Measurements from ENCODE around the gene ADRM1.

The ADRM1 gene

DNA sequence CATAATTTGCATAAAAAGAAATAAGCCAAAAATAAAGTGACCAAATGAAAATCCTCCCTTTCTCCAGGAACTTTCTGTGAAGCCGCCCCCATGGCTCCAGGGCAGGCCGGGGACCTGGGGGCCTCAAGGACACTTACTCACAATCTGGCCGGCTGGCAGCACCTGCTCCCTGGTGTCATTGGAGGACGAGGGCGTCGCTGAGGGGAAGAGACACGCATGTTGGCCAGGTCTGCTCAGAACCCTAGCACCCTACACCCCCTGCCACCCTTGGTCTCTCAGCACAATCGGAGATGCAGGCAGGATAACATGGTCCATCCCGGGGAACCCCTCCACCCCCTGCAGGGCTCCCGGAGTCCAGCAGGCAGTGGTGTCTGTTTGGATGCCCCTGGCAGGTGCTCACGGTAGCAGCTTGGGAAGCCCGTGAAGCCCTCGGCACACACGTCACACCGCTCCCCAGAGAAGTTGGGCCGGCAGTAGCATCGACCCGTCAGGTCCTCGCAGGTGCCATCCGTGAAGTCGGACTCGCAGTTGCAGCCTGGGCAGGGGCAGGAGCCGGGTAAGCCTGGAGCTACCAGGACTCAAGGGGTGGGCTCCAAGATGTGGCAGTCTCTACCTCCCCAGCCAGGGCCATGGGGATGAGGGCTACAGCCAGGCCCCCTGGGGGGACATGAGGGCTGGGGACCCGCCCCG is 43.0 kb downstream of the ADRM1 start:
- no peak for DNase-seq

DNA sequence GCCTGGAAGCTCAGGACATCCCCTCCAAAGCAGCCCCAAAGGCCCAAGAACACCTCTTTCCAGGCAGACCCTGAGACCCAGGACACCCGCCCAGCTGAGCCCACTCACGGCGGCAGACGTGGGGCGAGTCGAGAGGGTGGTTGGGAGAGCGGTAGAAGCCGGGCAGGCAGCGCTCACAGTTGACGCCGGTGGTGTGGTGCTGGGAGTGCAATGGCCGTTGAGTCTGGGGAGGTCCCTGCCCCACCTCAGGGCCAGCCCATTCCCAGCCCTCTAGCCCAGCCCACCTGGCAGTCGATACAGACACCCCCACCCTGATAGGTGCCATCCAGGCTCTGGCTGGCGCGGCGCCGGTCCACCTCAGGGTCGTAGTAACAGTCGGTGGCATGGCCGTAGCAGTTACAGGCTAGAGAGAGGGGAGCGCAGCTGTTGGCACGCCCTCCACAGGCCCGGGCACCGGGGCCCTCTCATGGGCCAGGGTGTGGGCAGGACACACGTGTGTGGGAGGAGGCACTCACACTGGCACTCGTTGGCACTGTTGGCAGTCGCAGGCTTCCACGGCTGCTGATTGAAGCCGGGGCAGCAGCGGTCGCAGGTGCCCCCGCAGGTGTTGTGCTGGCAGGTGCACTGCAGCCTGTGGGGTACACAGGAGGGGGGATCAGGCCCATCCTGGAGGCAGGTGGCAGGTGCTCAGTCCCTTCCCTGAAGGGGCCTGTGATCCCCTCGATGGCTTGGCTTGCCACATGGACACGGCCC is 43.8 kb downstream of the ADRM1 start:
- DNase-seq = no peak

DNA sequence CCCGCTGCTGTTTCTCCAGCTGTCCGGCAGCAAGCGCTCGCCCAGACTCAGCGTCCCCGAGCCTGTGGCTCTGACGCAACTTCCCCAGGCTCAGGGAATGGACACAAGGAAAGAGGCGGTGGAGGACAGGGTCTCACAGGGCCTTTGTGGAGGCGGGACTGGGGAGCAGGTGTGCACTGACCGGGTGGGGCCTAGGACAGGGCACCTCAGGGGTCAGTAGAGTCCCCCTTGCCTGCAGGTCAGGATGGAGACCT is 44.3 kb downstream of the ADRM1 start:
- DNase-seq = no peak

DNA sequence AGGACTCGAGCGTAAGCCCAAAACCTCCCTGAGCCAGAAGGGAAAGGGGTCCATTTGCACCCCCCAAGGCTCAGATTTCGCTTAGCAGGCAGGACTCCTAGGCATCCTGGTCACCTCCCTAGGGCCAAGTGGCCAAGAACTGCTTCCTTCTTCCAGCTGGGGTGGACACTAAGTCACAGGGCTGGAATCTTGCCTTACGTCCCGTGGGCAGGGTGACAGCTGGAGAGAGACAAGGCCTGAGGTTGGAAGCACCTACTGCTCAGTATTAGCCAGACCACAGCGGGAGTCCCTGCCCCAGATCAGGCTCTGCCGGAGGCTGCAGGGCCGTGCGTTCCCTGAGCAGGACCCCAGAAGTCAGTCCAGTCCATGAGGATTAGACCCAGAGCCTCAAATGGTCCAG is 44.6 kb downstream of the ADRM1 start:
- DNase-seq = no peak

DNA sequence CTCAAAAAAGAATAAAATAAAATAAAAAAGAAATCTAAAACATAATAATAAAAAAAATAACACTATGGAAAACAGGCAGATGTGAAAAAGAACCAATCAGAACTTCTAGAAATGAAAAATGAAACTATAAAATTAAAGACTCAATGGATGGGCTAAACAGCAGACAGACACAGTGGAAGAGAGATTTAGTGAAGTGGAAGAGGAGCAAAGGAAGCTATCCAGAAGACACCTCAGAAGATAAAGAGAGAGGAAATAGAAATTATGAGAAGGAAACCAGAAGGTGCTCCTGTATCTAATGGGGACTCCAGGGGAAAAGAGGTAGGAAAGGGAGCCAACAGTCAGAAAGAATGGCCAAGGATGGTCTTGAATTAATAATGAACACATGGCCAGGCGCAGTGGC is 45.8 kb downstream of the ADRM1 start:
- no peak for DNase-seq

DNA sequence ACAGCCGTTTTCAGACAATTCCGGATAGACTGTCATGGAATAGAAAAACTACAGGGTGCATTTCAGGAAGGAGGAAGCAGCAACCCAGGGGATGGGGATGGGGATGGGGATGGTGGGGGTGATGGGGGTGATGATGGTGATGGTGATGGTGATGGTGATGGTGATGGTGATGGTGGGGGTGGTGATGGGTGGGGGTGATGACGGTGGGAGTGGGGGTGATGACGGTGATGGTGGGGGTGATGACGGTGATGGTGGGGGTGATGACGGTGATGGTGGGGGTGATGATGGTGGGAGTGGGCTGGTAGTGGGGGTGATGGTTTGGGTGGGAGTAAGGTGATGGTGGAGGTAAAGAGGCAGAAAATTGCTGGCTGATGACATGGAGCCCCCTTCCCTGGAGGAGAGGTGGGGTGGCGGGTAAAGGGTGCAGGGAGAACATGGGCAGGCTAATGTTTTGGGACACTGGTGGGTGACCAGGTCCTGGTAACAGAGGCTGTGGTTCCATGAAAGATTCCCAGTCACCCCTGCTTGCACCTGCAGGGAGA is 46.8 kb downstream of the ADRM1 start:
- no peak for DNase-seq

DNA sequence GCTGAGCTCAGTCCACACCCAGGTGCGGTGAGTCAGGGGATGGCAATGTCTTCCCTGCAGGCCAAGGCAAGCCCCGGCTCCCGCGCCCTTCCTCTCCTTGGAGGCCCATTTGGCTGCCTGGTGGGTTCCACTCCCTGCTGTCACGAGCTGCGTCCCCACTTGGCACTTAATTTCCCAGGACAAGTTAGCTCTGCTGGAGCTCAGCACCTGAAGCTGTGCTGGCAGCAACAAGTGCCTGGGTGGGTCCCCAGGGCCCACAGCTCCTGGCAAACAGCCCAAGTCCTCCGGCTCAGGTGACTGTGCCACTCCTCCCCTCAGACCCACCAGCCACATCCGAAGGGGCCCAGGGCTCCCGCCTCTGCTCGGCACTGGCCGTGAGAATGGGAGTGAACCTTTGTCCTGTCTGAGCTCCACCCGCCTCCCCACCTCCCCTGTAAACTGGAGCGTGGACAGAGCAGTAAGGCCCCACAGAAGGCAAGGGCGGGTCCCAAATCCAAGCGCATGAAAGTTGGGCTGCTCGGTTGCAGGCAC is 47.4 kb downstream of the ADRM1 start:
- no peak for DNase-seq

DNA sequence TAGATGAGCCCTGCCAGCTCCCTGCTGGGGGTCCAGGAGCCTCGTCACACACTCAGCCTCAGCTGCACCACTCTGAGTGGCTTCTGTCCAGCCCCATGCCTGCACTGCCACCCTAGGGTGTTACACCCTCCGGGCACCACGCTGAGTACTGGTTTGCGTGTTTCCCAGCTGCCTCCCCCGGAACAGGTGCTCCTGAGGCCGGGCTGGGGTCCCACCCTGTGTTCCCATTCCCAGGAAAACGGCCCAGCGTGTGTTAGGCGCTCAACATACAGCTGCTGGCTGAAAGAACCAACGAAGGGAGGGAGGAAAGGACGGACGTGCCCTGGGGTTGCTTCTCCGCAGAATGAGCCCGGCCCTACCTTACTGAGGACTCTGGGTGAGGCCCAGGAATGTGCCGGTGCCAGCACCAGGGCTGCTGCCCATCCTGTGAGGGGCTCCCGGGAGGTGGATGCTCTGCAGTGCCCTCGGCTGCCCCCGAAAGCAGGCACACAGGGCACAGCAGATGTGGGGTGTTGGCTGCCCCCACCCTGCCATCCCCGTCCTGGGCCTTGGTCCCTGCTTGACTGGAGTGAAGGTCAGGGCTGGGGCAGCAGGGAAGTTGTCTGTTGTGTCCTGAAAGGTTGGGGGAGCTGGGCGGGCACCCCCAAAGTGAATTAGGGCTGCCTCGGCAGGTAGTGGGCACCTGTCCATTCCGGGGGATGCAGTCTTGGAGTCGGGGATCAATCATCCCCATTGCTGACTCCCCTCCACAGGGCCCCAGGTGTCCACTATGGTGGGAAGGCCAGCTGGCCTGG is 48.0 kb downstream of the ADRM1 start:
- no peak for DNase-seq

DNA sequence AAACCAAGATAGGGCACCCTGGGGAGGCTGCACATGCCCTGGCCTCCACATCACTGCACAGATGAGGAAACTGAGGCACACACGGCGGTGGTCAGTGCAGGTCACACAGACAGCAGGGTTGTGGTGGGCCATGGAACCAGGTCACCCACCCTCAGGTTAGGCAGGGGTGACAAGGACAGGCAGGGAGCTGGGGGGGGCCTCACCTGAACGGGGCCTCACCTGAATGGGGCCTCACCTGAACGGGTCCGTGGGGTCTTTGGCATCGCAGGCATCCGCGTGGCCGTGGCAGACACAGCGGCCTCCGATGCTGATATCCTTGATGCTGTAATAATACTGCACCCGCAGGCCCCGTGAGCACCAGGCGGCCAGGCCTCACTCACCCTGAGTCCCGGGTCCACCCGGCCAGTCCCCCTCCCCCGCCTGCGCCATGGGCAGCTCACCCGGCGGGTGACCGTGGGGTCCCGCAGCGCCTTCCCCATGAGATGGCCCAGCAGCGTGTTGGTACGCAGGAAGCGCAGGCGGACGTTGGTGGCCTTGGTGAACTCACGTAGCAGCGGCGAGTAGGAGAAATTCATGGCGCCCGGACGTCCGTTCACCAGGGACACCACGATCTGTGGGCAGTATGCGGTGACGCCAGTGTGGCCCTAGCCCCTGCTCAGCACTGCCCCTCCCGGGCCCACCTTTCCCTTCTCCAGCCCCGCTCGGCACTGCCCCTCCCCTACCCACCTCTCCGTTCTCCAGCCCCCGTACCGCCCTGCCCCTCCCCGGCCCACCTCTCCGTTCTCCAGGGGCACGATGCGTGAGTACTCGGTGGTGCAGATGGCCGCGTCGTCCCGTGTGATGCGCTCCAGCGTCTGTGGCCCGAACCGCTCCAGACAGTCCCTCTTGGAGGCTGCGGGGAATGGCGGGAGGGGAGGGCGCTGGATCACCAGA is 48.9 kb downstream of the ADRM1 start:
- no peak for DNase-seq

DNA sequence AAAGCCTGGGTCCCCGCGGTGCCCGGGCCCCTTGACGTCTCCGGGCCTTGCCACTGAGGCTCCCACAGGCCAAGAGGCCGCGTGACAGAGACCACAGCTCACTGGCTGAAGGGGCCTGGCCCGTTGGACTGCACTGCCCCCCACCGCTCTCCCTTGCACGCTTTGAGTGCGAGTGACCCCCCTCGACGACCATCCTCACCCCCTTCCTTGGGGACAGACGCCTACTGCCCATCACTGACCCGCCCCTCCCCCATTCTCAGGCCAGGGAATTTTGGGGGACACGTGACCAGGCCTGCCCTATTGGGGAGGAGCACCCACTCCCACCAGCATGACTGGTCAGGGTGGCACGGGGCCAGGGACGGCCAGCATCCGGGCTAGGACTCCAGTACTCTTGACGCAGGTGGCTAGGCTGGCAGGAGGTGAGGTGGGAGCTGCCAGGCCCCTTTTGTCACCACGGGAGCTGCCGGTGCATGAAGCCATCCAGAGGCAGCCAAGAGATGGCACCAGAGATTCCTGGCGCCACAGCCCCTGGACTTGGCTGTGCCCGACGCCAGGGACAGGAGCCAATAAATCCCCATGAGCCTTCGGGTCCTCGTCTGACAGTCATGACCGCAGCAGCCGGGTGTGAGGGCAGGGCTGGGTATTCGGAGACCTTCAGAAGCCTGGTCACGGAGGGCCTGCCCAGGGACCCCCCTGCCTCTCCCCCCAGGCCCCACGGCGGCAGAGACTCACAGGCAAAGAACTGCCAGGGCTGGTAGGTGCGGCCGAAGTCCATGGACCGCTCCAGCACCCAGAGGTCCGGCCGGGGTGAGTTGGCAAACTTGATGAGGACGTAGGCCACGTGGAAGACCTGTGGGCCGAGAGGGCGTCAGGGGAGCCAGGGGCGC is 49.8 kb downstream of the ADRM1 start:
- DNase-seq = no peak

DNA sequence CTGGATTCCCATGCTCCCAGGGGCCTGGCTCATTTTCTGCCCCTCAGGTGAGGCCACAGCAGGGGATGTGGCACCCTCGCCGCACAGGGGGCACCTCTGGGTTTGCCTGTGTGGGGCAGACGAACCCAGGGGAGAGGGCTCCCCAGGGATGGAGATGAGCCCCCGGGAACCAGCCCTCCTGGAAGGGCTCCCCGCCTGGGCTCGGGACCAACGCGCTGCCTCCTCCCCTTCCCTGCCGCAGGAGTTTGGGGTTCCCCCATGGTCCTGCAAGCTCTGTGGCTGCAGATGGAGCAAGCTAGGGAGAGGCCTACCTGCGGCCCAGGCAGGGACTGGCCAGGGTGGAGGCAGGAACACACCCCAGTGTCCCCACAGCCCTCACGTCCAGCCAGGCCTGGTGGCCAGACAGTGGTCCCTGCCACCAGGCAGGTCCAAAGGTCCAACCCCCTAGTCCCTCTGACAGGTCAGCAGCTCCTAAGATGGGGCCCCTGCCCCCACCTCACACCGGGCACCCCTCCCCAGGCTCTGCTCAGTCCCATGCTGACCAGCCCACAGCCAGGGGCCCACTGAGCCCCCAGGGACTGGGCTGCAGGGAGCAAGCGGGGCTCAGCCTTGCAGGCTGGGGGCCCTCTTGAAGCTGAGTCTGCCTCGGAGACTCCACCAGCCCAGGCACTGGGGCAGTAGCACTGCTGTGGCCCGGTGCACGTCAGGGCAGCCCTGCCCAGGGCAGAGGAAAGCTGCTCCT is 50.7 kb downstream of the ADRM1 start:
- no peak for DNase-seq

DNA sequence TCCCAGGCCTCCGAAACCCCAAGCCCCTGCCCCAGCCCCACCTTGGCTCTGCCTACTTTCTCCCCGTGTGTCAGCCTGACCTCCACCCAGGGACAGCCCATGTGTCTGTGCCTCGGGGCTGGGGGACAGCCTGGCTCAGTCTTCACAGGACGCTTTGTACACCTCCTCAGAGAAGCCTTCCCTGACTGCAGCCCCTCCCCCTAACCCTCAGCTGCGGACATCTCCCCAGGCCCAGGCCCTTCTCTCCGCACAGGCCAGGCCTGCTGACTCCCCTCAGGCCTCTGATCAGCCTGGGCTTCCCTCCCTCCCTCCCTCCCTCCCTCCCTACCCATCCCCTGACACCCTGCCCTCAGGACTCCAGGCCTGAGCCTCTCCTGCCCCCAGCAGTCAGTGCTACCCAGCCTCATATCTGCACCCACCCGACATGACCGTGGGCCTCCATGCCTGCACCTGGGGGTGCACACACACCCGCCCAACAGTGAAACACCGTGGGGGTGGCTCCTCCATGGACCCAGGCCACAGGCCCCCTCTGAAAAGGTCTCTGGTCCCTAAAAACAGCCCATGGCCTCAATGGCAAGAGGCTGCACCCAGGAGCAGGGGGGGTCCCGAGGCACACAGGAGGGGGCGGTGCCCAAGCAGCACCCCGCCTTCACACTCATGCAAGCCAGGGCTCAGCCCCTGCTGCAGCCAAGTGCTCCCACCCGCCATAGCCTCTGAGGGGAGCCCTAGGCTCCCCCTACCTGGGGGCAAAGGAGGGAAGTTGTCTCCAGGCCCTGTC is 51.4 kb downstream of the ADRM1 start:
- no peak for DNase-seq

DNA sequence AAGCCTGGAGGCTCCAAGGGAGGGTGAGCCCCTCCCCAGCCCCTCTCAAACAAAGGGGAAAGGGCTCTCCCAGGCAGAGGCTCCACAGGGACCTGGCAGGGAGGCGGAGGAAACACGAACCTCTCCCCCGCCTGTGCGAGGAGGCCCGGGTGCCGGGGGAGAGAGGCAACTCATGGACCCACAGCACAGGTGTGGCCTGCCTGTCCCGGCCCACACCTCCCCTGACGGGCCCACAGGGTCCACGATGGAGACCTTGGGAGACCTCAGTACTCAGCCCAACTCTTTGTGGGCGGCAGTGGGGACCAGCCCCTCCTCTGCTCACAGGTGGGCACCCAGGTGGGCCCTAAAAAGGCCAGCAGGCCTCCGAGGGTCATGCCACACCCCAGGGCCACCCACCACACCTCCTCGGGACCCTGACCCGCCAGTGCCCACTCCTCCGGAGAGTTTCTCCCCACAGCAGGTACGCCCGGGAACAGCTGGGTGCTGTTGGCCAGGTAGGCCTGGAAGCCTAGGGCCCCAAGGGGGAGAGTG is 52.1 kb downstream of the ADRM1 start:
- DNase-seq = no peak

DNA sequence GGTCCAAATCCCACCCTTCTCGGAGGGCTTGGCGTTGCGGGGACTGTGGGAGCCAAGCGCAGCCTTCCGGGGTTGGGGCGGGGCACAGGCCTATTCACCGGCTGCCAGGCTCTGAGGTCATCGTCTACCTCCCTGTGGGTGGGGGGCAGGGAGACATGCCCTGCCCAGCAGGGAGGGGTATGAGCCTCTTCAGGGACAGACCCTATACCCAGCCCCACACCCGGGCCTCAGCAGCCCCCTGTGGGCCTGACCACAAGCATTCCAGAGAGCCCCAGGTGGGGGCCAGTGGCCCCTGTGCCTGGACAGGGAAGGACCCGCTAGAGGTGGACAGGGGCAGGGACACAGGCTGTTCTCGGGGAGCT is 52.7 kb downstream of the ADRM1 start:
- DNase-seq = no peak

DNA sequence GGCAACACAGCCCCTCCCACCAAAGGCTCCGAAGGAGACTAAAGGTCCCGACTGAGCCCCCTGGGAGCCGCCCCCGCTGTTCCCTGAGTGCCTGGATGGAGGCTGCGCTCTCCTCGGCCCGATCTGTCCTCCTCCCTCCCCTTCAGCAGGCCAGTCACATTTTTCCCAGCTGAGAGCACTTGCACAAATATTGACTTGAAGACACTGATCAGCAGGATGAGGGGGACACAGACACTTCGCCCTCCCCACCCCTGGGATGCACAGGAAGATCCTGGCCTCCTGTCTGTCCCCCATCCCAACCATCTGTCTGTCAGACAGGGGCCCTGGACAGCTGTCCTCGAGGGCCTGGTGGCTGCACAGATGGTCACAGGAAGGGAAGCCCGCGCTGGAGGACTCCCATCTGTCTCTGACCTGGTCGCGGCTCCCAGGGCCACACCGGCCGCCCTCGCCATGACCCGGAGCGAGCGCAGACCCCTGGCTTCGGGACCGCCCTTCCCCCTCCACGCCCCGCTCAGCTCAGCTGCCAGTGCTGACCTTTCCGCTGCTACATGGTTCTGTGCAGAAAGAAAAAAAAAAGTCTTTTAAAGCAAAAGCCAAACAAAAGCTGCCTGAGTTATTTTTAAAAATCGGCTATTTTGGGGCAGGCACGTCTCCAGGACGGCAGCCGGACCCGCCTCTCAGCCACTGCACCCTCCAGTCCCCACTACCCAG is 53.2 kb downstream of the ADRM1 start:
- no peak for DNase-seq

DNA sequence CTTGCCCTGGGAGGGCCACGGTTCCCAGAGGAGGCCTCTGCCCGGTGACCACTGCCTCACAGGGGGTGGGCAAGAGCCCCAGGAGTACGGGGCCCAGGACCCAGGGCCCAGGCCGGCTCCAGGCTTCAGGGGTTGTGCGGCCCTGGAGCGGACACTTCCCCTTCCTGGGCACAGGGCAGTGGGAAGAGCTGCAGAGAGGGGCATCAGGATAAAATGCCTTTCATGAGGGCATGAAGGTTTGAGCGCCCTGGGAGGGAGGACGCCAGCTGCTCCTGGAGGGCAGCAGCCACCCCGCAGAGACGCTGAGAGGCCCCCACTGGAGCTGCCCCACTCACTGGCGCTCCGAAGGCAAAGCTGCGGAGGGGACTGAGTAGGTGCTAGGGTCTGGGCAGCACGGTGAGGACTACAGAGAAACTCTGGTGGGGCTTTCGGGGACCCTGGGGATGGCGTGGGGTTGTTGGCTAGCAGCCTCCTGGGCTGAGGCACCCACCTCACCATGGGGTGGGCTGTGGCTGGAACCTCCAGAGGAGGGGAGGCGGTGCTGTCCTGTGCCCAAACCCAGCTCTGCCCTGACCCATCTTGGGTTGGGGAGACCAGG is 53.9 kb downstream of the ADRM1 start:
- no peak for DNase-seq

DNA sequence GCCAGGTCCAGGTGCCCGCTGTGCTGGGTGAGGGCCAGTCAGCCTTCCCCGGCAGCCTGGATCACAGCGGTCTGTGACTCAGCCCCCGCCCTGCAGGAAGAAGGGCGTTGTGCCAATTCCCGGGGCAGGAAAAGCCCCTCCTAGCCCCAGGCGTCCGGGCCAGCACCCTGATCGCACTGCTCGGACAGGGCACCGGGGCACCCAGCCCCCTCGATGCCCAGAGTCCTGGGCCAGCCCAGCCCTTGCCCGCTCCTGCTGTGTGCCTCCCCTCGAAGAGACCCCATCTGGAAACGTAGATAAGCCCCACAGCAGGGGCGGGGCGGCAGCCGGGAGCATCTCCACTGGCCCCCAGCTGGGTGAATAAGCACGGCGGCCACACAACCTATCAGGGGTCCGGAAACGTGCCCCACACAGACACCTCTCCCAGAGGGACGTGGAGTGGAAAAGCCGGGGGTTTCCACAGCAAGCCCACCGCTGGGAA is 54.4 kb downstream of the ADRM1 start:
- DNase-seq = no peak

DNA sequence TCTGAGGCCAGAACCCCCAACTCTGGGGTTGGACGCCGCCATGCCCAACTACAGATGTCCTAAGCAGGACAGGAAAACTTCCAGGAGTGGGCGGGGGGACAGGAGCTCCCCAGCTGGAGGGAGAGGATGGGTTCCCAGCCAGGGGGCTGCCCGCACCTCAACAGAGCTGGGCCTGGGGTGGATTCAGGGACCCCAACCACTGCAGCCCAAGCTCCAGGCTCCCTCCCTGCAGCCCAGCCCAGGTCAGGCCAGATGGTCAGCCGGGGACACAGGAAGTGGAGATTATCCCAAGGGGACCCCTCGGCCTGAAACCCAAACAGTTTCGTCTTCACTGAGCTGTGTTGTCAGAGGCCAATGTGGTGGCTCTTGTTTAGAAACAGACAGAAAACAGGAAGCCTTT is 54.9 kb downstream of the ADRM1 start:
- DNase-seq = no peak
